Measurements from ENCODE around the gene PSMD12. TPM values are rescaled to one million over a fixed set of nuclear protein-coding genes. Genes with fewer than 3 reads are reported as not detected.

PSMD12 gene
- total and polyA plus RNA-seq, 2 donors (not counting 1 experiment from before 2014, with no cell fraction given): 21.3 to 66.2 TPM

GRCh38 chr17:67297454-67297960, 68.9 kb downstream of the PSMD12 start:
- no peaks in the 10 kb centered on the region for H3K9me3 ChIP-seq (ENCODE audit: control insufficient read depth, insufficient read depth, low read depth, low read length)
- no peaks in the 10 kb centered on the region for H4K20me1 ChIP-seq (ENCODE audit: control insufficient read depth, extremely low read depth, insufficient read depth, low read length)
- TF ChIP-seq CTCF (conservative IDR thresholded peaks at IDR 0.05 in 1 of 2, IDR thresholded peaks at IDR 0.05 in 1 of 2; ENCODE audit: low read depth in 1 of 2, low read length in 2 of 2) (no peak), EZH2 (IDR thresholded peaks at IDR 0.05; ENCODE audit: low read length, missing control alignments) (no peak)
- no peaks in the 10 kb centered on the region for H3K36me3 ChIP-seq (ENCODE audit: control insufficient read depth, insufficient read depth, low read length)
- H2AFZ ChIP-seq (ENCODE audit: low read length): no peak overlapping the region
- no peaks in the 10 kb centered on the region for H3K27me3 ChIP-seq (ENCODE audit: control insufficient read depth, insufficient read depth, low read length)
- H3K4me1 ChIP-seq (ENCODE audit: control insufficient read depth, extremely low read depth, insufficient read depth, low read length): no peaks in the 10 kb centered on the region
- no peak overlapping the region for H3K27ac ChIP-seq (ENCODE audit: insufficient read depth, low read length)
- no peak for DNase-seq (ENCODE audit: low read depth in 2 of 2)
- H3K4me3 ChIP-seq (replicated peaks in 1 of 4; ENCODE audit: control extremely low read depth in 1 of 4, insufficient read depth in 1 of 4, low read depth in 3 of 4, low read length in 4 of 4): no peak overlapping the region
- no peaks in the 10 kb centered on the region for H3K79me2 ChIP-seq (ENCODE audit: control insufficient read depth, insufficient read depth, low read length)
- no peak overlapping the region for H3K9ac ChIP-seq (ENCODE audit: insufficient read depth, low read length)
- no peak overlapping the region for H3K4me2 ChIP-seq (ENCODE audit: extremely low read depth, insufficient read depth, low read length)

- DNase-seq (ENCODE audit: low read depth in 2 of 2): no peak
- no peaks in the 10 kb centered on the region for H3K36me3 ChIP-seq (ENCODE audit: control insufficient read depth, insufficient read depth, low read length)
- no peaks in the 10 kb centered on the region for H3K27me3 ChIP-seq (ENCODE audit: control insufficient read depth, insufficient read depth, low read length)
- H3K4me3 ChIP-seq (replicated peaks in 1 of 4; ENCODE audit: control extremely low read depth in 1 of 4, insufficient read depth in 1 of 4, low read depth in 3 of 4, low read length in 4 of 4): no peak overlapping the region
- H2AFZ ChIP-seq (ENCODE audit: low read length): no peak overlapping the region
- H3K79me2 ChIP-seq (ENCODE audit: control insufficient read depth, insufficient read depth, low read length): no peaks in the 10 kb centered on the region
- no peaks in the 10 kb centered on the region for H4K20me1 ChIP-seq (ENCODE audit: control insufficient read depth, extremely low read depth, insufficient read depth, low read length)
- no peak overlapping the region for H3K27ac ChIP-seq (ENCODE audit: insufficient read depth, low read length)
- H3K4me2 ChIP-seq (ENCODE audit: extremely low read depth, insufficient read depth, low read length): no peak overlapping the region
- no peak for TF ChIP-seq EZH2 (IDR thresholded peaks at IDR 0.05; ENCODE audit: low read length, missing control alignments)
- TF ChIP-seq CTCF (conservative IDR thresholded peaks at IDR 0.05 in 1 of 2, IDR thresholded peaks at IDR 0.05 in 1 of 2; ENCODE audit: low read depth in 1 of 2, low read length in 2 of 2): no peak
- peaks cover under 1% of the 10 kb centered on the region for H3K4me1 ChIP-seq (ENCODE audit: control insufficient read depth, extremely low read depth, insufficient read depth, low read length)
- no peak overlapping the region for H3K9ac ChIP-seq (ENCODE audit: insufficient read depth, low read length)
- H3K9me3 ChIP-seq (ENCODE audit: control insufficient read depth, insufficient read depth, low read depth, low read length): no peaks in the 10 kb centered on the region
Observed at GRCh38 chr17:67294451-67295199, 71.8 kb downstream of the PSMD12 start.

- H3K9me3 ChIP-seq (ENCODE audit: control insufficient read depth, insufficient read depth, low read depth, low read length): no peaks in the 10 kb centered on the region
- no peak overlapping the region for H3K9ac ChIP-seq (ENCODE audit: insufficient read depth, low read length)
- peak overlapping the region; percentile 25 for H3K4me2 ChIP-seq (ENCODE audit: extremely low read depth, insufficient read depth, low read length)
- H4K20me1 ChIP-seq (ENCODE audit: control insufficient read depth, extremely low read depth, insufficient read depth, low read length): no peaks in the 10 kb centered on the region
- no peak overlapping the region for H2AFZ ChIP-seq (ENCODE audit: low read length)
- H3K4me1 ChIP-seq (ENCODE audit: control insufficient read depth, extremely low read depth, insufficient read depth, low read length): peaks cover 2% of the 10 kb centered on the region
- no peaks in the 10 kb centered on the region for H3K27me3 ChIP-seq (ENCODE audit: control insufficient read depth, insufficient read depth, low read length)
- H3K4me3 ChIP-seq (replicated peaks in 1 of 4; ENCODE audit: control extremely low read depth in 1 of 4, insufficient read depth in 1 of 4, low read depth in 3 of 4, low read length in 4 of 4): no peak overlapping the region
- TF ChIP-seq CTCF (conservative IDR thresholded peaks at IDR 0.05 in 1 of 2, IDR thresholded peaks at IDR 0.05 in 1 of 2; ENCODE audit: low read depth in 1 of 2, low read length in 2 of 2): peak; percentile 75 to 82
- TF ChIP-seq EZH2 (IDR thresholded peaks at IDR 0.05; ENCODE audit: low read length, missing control alignments): no peak
- H3K79me2 ChIP-seq (ENCODE audit: control insufficient read depth, insufficient read depth, low read length): no peaks in the 10 kb centered on the region
- peak; percentile 9 to 50 for DNase-seq (ENCODE audit: low read depth in 2 of 2)
- no peaks in the 10 kb centered on the region for H3K36me3 ChIP-seq (ENCODE audit: control insufficient read depth, insufficient read depth, low read length)
- no peak overlapping the region for H3K27ac ChIP-seq (ENCODE audit: insufficient read depth, low read length)
Observed at GRCh38 chr17:67293251-67294203, 72.8 kb downstream of the PSMD12 start.

All from fibroblast of lung (primary cell).